GM18511 (cell line): ENCODE measurements around the gene SNX5.

Experiments
- ATAC-seq: cut with Tn5 transposase; IDR thresholded peaks from one replicate; pipeline ENCODE4 v1.9.1; 2021; ENCODE audit warnings: mild to moderate bottlenecking, moderate library complexity; ENCODE audit not compliant: unreplicated experiment

SNX5 gene

DNA sequence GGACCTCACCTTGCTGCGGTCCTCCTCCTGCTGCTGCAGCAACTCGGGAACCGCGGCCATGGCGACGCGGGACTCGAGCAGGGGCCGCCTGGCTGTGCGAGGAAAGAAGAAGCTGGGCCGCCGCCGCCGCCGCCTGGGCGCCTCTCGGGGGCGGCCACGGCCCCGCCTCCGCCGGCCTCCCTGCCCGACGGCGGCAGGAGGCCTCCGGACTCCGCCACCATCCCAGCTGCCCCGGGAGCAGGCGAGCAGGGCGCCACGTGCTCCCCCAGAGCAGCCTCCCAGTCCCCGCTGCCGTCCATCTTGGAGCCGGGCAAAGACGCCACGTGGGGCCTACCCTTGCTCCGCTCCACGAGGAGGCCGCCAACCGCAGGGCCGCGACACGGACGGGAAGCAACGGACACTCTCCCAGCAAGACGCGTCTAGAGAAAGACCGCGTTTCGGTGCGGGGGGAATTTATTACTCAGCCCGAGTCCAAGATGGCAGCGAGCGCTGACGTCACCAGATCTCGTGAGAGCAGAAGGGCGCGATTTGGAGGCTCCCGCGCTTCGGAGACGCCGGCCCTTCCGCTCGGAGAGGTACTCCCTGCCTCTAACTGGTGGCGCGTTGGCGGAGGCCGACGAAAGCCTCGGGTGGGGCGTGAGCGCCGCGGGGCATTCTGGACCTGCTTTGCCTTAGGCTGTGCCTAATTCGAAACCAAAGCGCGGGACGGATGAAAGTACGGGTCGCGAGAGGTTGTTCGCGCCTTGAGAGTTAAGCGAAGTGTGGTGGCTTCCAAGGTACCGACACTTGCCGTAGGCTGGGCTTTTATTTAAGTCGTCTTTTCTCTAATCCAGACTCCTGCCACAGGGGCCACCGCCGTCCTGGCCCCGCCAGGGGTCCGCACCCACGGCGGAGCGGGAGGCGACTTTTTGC lies at the start of gene SNX5, which contains the start of gene MGME1:
SNX5 (minus strand) TSS at position 429 of the 912 bp plus-strand sequence; CDS start at position 60, 369 bp downstream.
MGME1 (plus strand) TSS at position 653 of the 912 bp plus-strand sequence. CDS start 842 bp downstream, outside the sequence.
- ATAC-seq: peak; percentile 86

DNA sequence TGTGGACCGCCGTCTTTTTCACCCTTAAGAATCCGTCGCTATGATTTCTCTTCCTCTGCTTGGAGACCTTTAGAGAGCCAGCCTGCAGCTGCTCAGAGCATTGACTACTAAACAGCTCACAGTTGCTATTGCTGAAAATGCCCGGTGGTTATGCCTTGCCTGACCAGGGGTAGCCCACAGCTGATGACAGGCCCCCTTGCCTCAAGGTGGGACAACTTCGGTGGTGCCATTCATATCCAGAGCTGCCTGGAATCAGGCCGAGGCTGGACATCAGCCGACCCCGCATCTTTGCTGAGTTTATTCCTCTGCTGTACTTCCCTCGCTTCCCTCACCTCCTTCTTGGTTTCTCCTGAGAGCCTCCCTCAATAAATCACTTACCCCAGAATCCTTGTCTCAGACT lies 49.5 kb upstream of the SNX5 start:
- no peak for ATAC-seq

DNA sequence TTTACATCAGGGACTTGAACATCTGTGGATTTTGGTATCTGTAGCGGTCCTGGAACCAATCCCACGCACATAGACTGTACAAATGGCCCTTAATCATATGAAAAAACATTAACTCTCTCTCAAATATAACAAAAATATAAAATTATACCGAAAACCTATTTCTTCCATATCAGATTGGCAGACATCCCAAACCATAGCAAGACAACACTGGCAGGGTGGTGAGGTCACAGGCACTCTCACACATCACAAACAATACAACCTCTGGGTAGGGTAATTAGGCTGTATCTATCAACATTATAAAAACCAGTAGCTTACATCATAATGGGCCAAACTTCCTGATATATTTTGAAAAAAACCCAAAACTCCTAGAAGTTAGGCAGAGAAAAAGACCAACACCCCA lies 48.2 kb upstream of the SNX5 start:
- ATAC-seq: no peak

DNA sequence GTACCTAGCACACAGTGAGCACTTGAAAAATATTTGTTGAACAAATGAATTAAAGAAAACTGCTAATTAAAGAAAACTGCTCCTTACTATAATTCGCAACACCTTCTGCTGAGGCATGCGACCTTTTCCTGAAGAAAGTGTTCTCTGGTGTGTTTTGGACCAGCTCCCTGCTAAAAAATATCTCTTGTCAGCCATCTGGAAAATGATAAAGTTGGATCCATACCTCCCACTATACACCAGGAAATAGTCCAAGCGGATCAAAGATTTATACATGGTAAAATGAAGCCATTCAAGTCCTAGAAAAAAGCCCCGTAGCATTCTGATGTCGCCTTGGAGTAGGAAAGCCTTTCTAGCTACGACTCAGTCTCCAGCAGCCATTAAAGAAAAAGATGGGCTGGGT lies 45.8 kb upstream of the SNX5 start:
- no peak for ATAC-seq

DNA sequence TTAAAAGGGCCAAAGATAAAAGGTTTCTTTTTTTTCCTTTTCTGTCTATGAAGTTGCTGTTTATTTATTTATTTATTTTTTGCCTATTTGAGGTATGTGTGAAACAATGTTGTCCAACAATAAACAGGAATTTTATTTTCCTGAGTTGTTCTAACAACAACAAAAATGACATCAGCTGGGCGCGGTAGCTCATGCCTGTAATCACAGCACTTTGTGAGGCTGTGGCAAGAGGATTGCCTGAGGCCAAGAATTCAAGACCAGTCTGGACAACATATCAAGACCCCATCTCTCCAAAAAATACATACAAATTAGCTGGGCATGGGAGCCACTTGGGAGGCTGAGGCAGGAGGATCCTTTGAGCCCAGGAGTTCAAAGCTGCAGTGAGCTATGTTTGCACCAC lies 44.3 kb upstream of the SNX5 start:
- ATAC-seq: no peak

DNA sequence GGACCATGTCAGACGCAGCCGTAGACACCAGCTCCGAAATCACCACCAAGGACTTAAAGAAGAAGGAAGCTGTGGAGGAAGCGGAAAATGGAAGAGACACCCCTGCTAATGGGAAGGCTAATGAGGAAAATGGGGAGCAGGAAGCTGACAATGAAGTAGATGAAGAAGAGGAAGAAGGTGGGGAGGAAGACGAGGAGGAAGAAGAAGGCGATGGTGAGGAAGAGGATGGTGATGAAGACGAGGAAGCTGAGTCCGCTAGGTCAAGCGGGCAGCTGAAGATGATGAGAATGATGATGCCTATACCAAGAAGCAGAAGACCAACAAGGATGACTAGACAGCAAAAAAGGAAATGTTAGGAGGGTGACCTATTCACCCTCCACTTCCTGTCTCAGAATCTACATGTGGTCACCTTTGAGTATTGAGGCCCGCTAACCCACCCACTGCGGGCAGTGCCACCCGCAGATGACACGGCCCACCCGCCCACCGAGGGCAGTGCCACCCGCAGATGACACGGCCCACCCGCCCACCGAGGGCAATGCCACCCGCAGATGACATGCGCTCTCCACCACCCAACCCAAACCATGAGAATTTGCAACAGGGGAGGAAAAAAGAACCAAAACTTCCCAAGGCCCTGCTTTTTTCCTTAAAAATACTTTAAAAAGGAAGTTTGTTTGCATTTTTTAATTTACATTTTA lies 43.5 kb upstream of the SNX5 start:
- ATAC-seq: no peak

DNA sequence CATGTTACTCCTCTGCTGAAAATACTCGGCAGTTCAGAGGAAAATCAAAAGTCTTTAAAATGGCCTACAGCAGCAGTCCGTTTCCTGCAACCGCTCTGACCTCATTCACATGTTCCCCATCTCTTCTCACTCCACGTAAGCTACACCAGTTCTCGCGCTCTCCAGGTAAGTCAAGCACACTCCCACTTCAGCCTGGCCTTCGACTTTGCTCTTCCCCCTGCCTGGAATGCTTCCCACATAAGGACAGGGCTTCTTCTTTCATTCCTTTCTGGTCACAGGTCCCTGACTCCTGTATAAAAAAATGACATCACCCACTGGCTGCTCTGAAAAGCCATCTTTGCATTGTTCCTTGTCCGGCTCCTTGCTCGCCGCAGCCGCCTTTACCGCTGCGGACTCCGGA lies 42.9 kb upstream of the SNX5 start:
- ATAC-seq: no peak

DNA sequence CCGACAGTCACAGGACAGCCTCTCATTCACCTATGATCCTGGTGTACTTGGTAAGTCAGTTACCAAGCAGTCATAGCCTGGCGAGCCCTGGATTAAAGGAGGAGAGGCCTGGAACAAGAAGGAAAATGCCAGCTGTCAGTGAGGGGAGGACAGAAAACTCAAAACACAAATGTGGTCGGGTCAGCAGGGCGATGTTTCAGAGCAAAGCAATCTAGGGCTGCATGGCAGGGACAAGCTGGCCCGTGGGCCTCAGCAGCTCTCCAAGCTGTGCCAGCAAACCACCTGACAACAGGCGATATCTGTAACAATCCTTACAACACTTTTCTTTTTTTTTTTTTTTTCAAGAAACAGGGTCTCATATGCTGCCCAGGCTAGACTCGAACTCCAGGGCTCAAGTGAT lies 40.5 kb upstream of the SNX5 start:
- no peak for ATAC-seq

DNA sequence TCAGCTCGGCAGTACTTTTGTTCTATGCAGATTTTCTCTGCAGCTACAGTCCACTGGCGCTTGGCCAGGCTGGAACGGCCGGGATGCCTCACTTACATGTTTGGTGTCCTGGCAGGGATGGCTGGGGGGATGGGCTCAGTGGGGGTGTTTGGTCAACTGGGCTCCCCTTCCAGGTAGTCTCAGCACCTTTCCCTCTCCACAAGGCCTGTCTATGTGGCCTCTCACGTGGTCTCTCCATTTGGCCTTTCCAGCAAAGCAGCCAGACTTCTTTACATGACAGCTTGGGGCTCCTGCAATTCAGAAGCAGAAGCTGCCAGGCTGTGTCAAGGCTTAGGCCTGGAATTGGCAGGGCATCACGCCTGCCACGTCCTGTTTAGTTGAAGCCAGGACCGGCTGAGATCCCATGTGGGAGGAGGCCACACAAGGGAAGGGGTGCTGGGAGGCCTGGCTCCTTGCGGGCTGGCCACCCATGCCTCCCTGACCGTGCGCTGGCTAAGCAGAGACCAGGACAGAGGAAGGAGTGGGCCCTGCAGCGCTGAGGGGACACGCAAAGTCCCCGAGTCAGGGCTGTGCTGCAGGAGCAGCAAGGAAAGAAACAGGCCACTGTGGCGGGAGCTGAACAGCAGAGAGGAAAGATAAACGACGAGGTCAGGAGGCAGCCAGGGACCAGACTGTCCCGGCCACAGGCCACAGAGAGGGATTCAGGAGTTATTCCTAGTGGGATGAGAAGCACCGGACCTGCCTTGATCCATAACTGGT lies 39.1 kb upstream of the SNX5 start:
- no peak for ATAC-seq

DNA sequence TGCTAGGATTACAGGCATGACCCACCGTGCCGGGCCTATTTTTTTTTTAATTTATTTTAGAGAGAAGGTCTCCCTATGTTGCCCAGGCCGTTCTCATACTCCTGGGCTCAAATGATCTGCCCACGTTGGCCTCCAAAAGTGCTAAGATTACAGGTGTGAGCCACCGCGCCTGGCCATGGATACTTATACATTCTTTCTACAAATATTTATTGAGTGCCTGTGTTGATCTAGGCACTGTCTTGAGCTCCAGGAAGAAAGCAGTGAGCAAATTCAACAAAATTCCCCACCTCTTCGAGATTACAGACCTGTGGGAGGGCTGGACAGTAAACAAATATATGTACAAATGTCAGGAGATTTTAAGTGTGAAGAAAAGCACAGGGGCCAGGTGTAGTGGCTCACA lies 38.1 kb upstream of the SNX5 start:
- ATAC-seq: no peak

DNA sequence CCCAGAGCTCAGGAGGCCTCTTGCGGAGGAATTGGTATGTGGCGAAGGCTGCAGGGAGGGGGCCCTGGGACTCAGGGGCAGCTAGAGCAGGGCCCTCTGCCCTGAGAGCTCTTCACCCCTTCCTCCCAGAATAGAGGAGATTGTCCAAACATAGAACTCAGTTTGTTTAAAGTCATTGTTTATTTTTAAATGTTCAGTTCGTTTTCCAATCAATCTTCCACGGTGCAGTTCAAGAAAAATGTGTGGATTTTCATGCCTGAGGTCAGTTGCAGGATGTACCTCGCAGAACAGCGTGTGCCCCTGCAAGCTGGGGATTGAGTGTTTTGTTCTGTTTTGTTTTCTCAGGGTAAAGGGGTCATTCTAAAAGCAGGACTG lies 37.4 kb upstream of the SNX5 start:
- no peak for ATAC-seq

DNA sequence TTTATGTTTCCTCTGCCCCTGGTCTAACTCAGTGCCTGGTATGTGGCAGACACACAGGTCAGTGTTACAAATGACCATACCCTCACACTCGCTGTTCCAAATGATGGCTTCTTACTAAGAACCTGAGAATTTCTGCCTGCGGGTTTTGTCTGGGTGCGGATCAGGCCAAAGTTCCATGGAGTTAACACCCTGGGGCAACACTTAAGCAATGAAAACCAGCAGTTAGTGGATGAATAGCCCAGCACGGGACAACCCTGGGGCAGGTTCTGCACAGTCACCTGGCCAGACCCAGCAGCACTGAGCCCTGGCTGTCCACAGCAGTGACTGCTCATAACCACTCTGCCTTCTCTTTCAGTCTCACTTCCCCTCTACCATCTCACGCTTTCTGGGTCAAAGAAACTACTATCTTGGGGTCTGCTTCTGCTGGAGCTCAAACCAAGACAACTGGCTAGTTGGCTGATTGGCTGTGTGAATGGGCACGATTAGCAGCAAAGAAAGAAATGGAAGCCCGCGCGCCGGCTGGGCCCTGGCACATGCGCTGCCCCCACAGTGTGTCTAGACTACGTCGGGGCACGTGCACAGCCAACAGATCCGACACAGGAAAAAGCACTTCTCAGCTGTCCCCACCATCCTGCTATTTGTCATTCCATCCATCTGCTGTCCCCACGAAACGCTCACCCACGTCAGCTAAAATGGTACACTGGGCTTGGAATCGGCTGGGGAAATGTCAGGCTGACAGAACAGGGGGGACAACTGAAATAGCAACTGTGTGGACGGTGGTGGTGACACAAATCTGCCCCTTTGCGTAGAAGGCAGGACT lies 36.8 kb upstream of the SNX5 start:
- ATAC-seq: peak; percentile 97

DNA sequence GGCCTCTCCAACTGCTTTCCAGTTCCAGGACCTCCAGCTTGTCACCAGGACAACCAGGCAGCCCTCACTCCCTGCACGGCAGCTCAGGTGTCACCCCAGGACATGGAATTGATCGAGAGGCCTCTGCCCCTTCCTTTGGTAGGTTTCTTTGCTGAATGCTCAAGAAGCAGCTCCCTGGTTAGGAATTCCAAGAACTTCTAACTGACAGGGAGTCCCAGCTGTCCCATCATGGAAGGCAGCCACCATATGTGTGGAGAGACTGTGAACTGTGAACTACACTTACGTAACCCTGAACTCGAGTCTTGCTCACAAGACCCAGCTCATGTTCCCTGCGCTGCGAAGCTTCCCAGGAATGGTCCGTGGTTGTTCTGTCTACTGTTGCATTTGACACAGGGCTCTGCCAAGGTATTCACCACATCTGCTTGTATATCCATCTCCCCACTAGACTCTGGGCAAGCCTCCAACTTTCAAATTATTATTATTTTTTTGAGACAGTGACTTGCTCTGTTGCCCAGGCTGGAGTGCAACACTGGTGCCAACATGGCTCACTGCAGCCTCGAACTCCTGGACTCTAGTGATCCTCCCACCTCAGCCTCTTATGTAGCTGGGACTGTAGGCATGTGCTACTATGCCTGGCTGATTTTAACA lies 35.9 kb upstream of the SNX5 start:
- ATAC-seq: no peak

DNA sequence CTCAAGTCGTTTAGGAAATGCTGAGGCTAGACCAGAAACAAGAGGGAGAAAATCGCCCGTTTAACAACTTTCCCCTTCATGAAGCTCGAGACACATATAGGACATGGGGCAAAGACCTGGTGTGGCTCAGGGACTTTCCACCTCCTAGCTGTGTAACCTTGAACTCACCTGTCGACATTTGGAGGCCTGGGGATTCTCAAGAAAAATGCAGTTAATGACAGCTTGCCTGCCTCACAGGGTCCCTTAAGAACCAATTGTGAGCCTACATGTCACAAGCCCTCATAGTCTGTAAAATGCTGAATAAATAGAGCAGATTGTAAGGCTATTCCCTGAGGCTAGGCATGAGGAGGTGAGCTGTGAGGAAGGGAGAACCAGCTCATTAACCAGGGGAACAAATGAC lies 35.3 kb upstream of the SNX5 start:
- ATAC-seq: peak; percentile 41

DNA sequence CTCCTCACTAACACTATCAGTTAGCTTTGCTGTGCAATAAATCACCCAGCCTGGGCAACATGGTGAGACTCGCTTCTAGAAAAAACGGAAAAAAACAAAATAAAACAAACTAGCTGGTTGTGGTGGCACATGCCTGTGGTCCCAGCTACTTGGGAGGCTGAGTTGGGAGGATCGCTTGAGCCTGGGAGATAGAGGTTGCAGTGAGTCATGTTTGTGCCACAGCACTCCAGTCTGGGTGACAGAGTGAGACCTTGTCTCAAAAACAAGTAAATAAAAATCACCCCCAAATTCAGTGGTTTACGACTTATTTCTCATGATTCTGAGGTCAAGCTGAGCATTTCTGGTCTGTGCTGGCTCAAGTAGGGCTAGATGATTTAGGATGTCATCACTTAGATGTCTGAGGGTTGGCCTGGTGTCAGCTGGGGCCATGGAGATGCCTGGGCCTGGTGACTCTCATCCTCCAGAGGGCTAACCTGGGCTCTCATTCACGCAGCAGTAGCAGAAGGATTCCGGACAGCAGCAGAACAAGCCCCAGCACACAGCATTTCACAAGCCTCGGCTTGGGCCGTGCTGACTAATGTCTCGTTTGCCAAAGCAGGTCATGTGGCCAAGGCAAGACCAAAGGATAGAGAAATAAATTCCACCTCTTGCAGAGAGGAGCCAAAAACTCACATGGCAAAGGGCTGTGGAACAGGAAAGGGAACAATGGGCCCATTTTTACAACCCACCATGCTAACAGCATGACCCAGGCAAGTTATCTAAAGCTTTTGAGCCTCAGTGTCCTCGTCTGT lies 32.7 kb upstream of the SNX5 start:
- no peak for ATAC-seq

DNA sequence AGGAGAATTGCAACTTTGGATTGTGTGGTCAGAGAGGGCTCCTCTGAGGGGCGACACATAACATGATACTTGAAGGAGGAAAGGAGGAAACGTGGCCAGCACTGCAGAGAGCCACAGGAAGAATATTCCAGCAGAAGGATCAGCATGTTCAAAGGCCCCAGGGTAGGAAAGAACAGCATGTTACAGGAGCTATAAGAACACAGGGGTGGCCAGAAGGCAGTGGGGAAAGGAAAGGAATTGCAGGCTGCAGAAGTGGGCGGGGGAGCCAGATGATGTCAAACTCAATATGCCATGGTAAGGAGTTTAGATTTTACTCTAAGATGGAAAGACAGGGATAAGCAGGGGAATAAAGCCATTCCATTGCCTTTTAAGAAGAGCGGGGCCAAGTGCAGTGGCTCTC lies 31.0 kb upstream of the SNX5 start:
- ATAC-seq: no peak

DNA sequence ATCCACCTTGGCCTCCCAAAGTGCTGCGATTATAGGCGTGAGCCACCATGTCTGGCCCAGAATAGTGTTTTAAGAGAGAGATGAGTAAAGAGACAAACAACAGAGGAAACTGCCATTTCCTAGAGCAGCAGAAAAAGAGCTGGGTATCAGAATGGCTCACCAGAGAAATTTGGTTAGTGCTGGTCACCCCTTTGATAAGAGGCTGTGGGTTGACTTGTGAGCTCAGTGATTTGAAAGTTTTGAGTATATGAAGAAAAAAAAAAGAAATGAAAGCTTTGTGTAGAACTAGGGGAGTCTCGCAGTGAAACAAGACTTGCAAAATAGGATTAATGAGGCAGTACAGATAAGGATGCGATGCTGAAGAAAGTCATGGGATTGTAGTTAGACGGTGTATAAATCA lies 29.9 kb upstream of the SNX5 start:
- ATAC-seq: no peak

DNA sequence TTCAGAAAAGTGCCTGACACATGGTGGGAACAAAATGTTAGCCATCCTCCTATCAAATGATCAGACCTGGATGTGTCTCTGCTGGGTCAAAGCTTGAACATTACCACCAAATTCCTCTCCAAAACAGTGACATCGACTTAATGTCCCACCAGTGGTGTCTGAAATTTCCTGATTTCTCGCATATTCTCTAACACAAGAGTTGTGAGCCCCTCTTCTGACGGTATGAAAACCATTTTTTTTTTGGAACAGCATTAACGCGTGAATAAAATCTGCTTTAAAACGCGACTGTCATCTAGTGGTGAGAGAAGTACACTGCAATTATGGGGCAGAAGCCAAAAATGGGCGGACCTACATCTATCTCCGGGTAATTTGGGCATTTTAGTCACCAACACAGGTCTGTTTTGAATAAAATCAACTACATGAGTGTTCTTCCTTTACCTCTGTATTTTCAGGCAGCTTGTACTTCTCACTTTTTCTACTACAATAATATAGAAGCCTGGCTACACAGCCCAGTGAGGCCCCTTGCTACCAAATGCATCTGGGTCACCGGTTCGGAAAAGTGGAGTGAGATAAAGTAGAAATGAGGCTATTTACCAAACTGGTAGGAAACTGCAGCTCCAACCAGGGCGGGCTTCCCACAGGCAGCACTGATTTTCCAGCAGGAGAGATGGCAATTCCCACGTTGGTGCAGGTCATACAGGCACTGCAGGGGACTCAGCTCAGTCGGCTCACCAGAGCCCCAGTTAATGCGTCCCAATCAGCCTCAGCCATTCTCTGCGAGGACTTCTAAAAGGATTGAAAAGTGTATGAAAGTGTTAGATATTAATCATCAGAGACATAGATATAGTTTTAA lies 27.6 kb upstream of the SNX5 start:
- ATAC-seq: peak; percentile 49
